ENCODE measurements around the gene CNTN1. TPM values are rescaled to one million over a fixed set of nuclear protein-coding genes. Genes with fewer than 3 reads are reported as not detected.

Gene CNTN1
- total RNA-seq, 2 donors from 2014 or later = 0.16 to 0.19 TPM

- Histone ChIP-seq H3K27ac (no peak overlapping the region), H3K27me3 (no peaks in the 10 kb centered on the region), H3K4me3 (no peak overlapping the region), H3K9me3 (no peaks in the 10 kb centered on the region), H3K36me3 (no peaks in the 10 kb centered on the region), H3K4me1 (no peaks in the 10 kb centered on the region)
- TF ChIP-seq CTCF (IDR thresholded peaks at IDR 0.05) = no peak
- DNase-seq (ENCODE audit: low spot score) = no peak
These were observed 9.5 kb downstream of the CNTN1 start for GRCh38 chr12:40701756-40702155.

GRCh38 chr12:40711121-40711520 is 18.9 kb downstream of the CNTN1 start:
- Histone ChIP-seq H3K4me3 (no peak overlapping the region), H3K36me3 (no peaks in the 10 kb centered on the region), H3K9me3 (no peaks in the 10 kb centered on the region), H3K27me3 (no peaks in the 10 kb centered on the region), H3K27ac (no peak overlapping the region), H3K4me1 (no peaks in the 10 kb centered on the region)
- no peak for TF ChIP-seq CTCF (IDR thresholded peaks at IDR 0.05)
- no peak for DNase-seq (ENCODE audit: low spot score)

- H3K4me3 ChIP-seq = no peak overlapping the region
- no peaks in the 10 kb centered on the region for H3K27me3 ChIP-seq
- no peak for TF ChIP-seq CTCF (IDR thresholded peaks at IDR 0.05)
- H3K27ac ChIP-seq = no peak overlapping the region
- no peak for DNase-seq (ENCODE audit: low spot score)
- no peaks in the 10 kb centered on the region for H3K4me1 ChIP-seq
- no peaks in the 10 kb centered on the region for H3K9me3 ChIP-seq
- no peaks in the 10 kb centered on the region for H3K36me3 ChIP-seq
These were observed 22.4 kb downstream of the CNTN1 start for GRCh38 chr12:40714636-40715035.

GRCh38 chr12:40716037-40716436 is 23.8 kb downstream of the CNTN1 start:
- H3K4me1 ChIP-seq = no peaks in the 10 kb centered on the region
- H3K9me3 ChIP-seq = no peaks in the 10 kb centered on the region
- no peak for TF ChIP-seq CTCF (IDR thresholded peaks at IDR 0.05)
- no peaks in the 10 kb centered on the region for H3K36me3 ChIP-seq
- no peaks in the 10 kb centered on the region for H3K27me3 ChIP-seq
- no peak overlapping the region for H3K4me3 ChIP-seq
- DNase-seq (ENCODE audit: low spot score) = no peak
- H3K27ac ChIP-seq = no peak overlapping the region

- Histone ChIP-seq H3K4me3 (no peak overlapping the region), H3K4me1 (no peaks in the 10 kb centered on the region), H3K27ac (no peak overlapping the region), H3K27me3 (no peaks in the 10 kb centered on the region), H3K36me3 (no peaks in the 10 kb centered on the region), H3K9me3 (no peaks in the 10 kb centered on the region)
- no peak for DNase-seq (ENCODE audit: low spot score)
- no peak for TF ChIP-seq CTCF (IDR thresholded peaks at IDR 0.05)
These were observed 25.3 kb downstream of the CNTN1 start for GRCh38 chr12:40717576-40717975.

GRCh38 chr12:40718878-40719372 is 26.7 kb downstream of the CNTN1 start:
- Histone ChIP-seq H3K4me3 (no peak overlapping the region), H3K27ac (no peak overlapping the region), H3K9me3 (no peaks in the 10 kb centered on the region), H3K36me3 (no peaks in the 10 kb centered on the region), H3K27me3 (no peaks in the 10 kb centered on the region), H3K4me1 (no peaks in the 10 kb centered on the region)
- no peak for TF ChIP-seq CTCF (IDR thresholded peaks at IDR 0.05)
- no peak for DNase-seq (ENCODE audit: low spot score)
